Endothelial cell of umbilical vein (primary cell): ENCODE data around the gene SENP2. TPM values are rescaled to one million over a fixed set of nuclear protein-coding genes. Genes with fewer than 3 reads are reported as not detected.

Experiments used
- BruUV-seq: library from RNA; stranded (reverse); fragments of 400-500 nt; replicated peaks from 2 replicates; lab custom pipeline; 2021; lab: Mats Ljungman, UMichigan
- CTCF ChIA-PET: fragments of 300-600, 350-600 bp; sonication (Branson Sonifier 250); formaldehyde crosslinking; loops from one replicate; lab custom pipeline; 2021; ENCODE audit warnings: antibody characterized with exemption, inconsistent platforms; lab: Charles Lee
- POLR2A ChIA-PET: fragments of 300-600, 350-600 bp; sonication (Branson Sonifier 250); formaldehyde crosslinking; loops from one replicate; lab custom pipeline; 2021; ENCODE audit warnings: antibody characterized with exemption, inconsistent platforms; lab: Charles Lee
- DNase-seq: peaks from one replicate; pipeline ENCODE4 v3.0.0-alpha.2; 2011; ENCODE audit warnings: low read depth, low spot score
- FAIRE-seq: peaks from 2 replicates; lab custom pipeline; 2011; peaks lifted over from hg19 to GRCh38; lab: Jason Lieb, UNC
- H2AFZ ChIP-seq: 2 replicates; pipeline ENCODE4 v1.6.0; 2012; ENCODE audit warnings: low read depth, low read length, control low read depth, inconsistent platforms
- H3K27ac ChIP-seq: 2 replicates; pipeline ENCODE4 v1.5.1; 2011; ENCODE audit warnings: low read depth, mild to moderate bottlenecking, control low read depth, low read length, moderate library complexity; ENCODE audit not compliant: insufficient read depth
- H3K27me3 ChIP-seq, 2 experiments: 2 replicates each; pipeline versions ENCODE4 v1.6.0 to v1.6.1; 2011; ENCODE audit warnings: low read length in 2 of 2, mixed read lengths in 1 of 2; ENCODE audit not compliant: control insufficient read depth in 2 of 2, insufficient read depth in 2 of 2
- H3K36me3 ChIP-seq, 2 experiments: 2 replicates in 1 of 2; 3 replicates in 1 of 2; pipeline ENCODE4 v1.5.1; 2011; ENCODE audit warnings: low read length in 2 of 2, mild to moderate bottlenecking in 1 of 2, moderate library complexity in 1 of 2; ENCODE audit not compliant: control insufficient read depth in 2 of 2, insufficient read depth in 2 of 2; ENCODE audit errors: extremely low read depth in 1 of 2
- H3K4me1 ChIP-seq: 3 replicates; pipeline ENCODE4 v1.5.1; 2011; ENCODE audit warnings: mild to moderate bottlenecking, low read length; ENCODE audit not compliant: control insufficient read depth, insufficient read depth; ENCODE audit errors: extremely low read depth
- H3K4me2 ChIP-seq: 2 replicates; pipeline ENCODE4 v1.6.1; 2011; ENCODE audit warnings: low read length, control low read depth, mixed read lengths; ENCODE audit not compliant: insufficient read depth
- H3K4me3 ChIP-seq, 3 experiments: fragments of 200-600 bp in 1 of 3; sonication (generic), shearing (Covaris generic) in 1 of 3; replicated peaks in 1 of 3; 2 replicates each; pipeline ENCODE4 v1.5.1; 2011 to 2016; ENCODE audit warnings: control low read depth in 3 of 3, low read length in 3 of 3, mild to moderate bottlenecking in 2 of 3, inconsistent platforms in 1 of 3, low read depth in 1 of 3, moderate library complexity in 1 of 3; ENCODE audit not compliant: insufficient read depth in 1 of 3
- H3K79me2 ChIP-seq: 2 replicates; pipeline ENCODE4 v1.6.0; 2012; ENCODE audit warnings: low read length, inconsistent platforms; ENCODE audit not compliant: control insufficient read depth, insufficient read depth
- H3K9ac ChIP-seq: replicated peaks from 2 replicates; pipeline ENCODE3; 2011; ENCODE audit warnings: low read length, control low read depth; ENCODE audit not compliant: insufficient read depth; ENCODE audit errors: extremely low read depth
- H3K9me1 ChIP-seq: replicated peaks from 3 replicates; pipeline ENCODE4 v1.6.0; 2011; ENCODE audit warnings: mild to moderate bottlenecking, low read length; ENCODE audit not compliant: control insufficient read depth, insufficient read depth; ENCODE audit errors: extremely low read depth
- H3K9me3 ChIP-seq: replicated peaks from 2 replicates; pipeline ENCODE4 v1.5.1; 2012; ENCODE audit warnings: low read length, inconsistent platforms; ENCODE audit not compliant: control insufficient read depth, insufficient read depth
- H4K20me1 ChIP-seq: replicated peaks from 2 replicates; pipeline ENCODE3; 2011; ENCODE audit warnings: mild to moderate bottlenecking, low read length; ENCODE audit not compliant: control insufficient read depth, insufficient read depth; ENCODE audit errors: extremely low read depth
- FOS ChIP-seq: IDR thresholded peaks from 2 replicates; pipeline ENCODE4 v1.6.1; 2011; ENCODE audit warnings: mild to moderate bottlenecking, low read length, moderate library complexity, borderline replicate concordance; ENCODE audit not compliant: insufficient read depth
- GATA2 ChIP-seq: IDR thresholded peaks from 2 replicates; pipeline ENCODE4 v1.7.0; 2011; ENCODE audit warnings: low read depth, mild to moderate bottlenecking, moderate library complexity, mixed read lengths, low read length; ENCODE audit not compliant: insufficient read length, insufficient read depth
- JUN ChIP-seq: IDR thresholded peaks from 2 replicates; pipeline ENCODE4 v1.6.1; 2011; ENCODE audit warnings: borderline replicate concordance, low read depth; ENCODE audit not compliant: insufficient read length, insufficient read depth
- MYC ChIP-seq: IDR thresholded peaks from one replicate; pipeline ENCODE4 v1.6.1; 2011; ENCODE audit warnings: mild to moderate bottlenecking, low read depth, low read length
- POLR2A ChIP-seq: IDR thresholded peaks from 2 replicates; pipeline ENCODE4 v1.6.1; 2012; ENCODE audit warnings: low read depth, mild to moderate bottlenecking, control low read depth, low read length
- POLR2AphosphoS5 ChIP-seq: IDR thresholded peaks from 2 replicates; pipeline ENCODE4 v1.6.1; 2012; ENCODE audit warnings: low read depth, mild to moderate bottlenecking, control low read depth, low read length, moderate library complexity; ENCODE audit not compliant: insufficient read depth
- dilution Hi-C: fragments of 300-500 bp; cut with MboI; formaldehyde crosslinking; loops from one replicate; pipeline ENCODE4 v1.15.0; 2019; ENCODE audit warnings: low sequenced_read_pairs; ENCODE audit not compliant: extremely low pct_ligation_motif_present
- intact Hi-C: fragments of 100-400 bp; cut with micrococcal nuclease; formaldehyde crosslinking; loops from one replicate; pipeline ENCODE4 v1.10.0; 2022
- polyA plus RNA-seq, 4 experiments: library from polyadenylated mRNA; depleted of rRNA in 3 of 4; stranded (reverse) in 3 of 4; unstranded in 1 of 4; fragments of >200 nt; gene quantifications; 2 replicates each; pipeline versions ENCODE4 v1.2.1 to v1.2.3, GENCODE V29; 2011 to 2012; ENCODE audit warnings: missing spikeins in 1 of 4
- total RNA-seq: library from RNA; stranded (reverse); gene quantifications from 2 replicates; pipeline ENCODE4 v1.2.3, GENCODE V29; 2021
- TF ChIP-seq, protein P1 (sequence below): IDR thresholded peaks from 2 replicates; pipeline ENCODE4 v1.6.1; 2011; ENCODE audit not compliant: insufficient read depth, insufficient read length
- TF ChIP-seq, protein P2 (sequence below), 2 donors: IDR thresholded peaks; 1 replicate in 1 of 2; 2 replicates in 1 of 2; pipeline ENCODE4 v1.5.1; 2011; ENCODE audit warnings: low read length in 2 of 2, mild to moderate bottlenecking in 2 of 2, moderate library complexity in 2 of 2, control low read depth in 1 of 2, inconsistent platforms in 1 of 2, low read depth in 1 of 2; ENCODE audit not compliant: insufficient read depth in 1 of 2; ENCODE audit errors: extremely low read depth in 1 of 2

The SENP2 gene
- total and polyA plus RNA-seq, 2 donors (not counting 3 experiments of a cell fraction or from before 2014, with no cell fraction given) = 3.8 to 40.4 TPM

DNA sequence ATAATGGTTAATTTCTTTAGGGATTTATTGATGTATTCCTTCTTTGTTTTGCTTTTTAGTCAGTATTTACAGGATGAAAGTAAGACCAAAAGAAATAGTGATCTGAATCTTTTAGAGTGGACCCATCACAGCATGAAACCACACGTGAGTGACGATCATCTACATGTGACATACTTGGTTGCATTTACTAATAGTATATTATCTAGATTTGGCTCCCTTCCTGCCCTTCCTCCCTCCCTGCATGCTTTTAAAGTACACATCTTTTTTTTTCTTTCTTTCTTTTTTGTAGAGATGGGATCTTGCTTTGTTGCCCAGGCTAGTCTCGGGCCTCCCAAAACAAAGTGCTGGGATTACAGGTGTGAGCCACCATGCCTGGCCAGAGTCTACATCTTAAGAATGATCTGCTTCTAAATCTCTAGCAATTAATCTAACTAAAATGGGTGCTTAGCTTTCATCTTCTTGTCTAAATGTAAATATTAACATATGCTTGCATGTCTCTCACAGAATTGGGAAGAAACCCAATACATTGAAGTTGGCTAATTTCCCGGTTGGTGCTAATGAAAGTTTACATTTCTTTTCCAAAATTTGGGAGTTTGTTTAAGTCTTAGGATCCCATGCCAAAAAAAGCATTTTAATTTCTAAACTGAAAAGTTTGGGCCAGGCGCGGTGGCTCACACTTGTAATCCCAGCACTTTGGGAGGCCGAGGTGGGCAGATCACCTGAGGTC lies 38.0 kb downstream of the SENP2 start:
- Histone ChIP-seq H2AFZ (no peak overlapping the region), H3K4me1 (no peaks in the 10 kb centered on the region), H3K4me2 (no peak overlapping the region), H3K27me3 (no peaks in the 10 kb centered on the region), H3K27ac (no peak overlapping the region), H3K9ac (no peak overlapping the region), H3K9me3 (no peaks in the 10 kb centered on the region), H4K20me1 (no peaks in the 10 kb centered on the region), H3K79me2 (no peaks in the 10 kb centered on the region), H3K36me3 (peaks cover 4 to 6% of the 10 kb centered on the region in 2 experiments), H3K4me3 (no peak overlapping the region), H3K9me1 (no peaks in the 10 kb centered on the region)
- no TSS peak for BruUV-seq
- DNase-seq = no peak
- TF ChIP-seq, protein P1, sequence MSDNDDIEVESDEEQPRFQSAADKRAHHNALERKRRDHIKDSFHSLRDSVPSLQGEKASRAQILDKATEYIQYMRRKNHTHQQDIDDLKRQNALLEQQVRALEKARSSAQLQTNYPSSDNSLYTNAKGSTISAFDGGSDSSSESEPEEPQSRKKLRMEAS = no peak
- TF ChIP-seq POLR2A (no peak), JUN (no peak), MYC (no peak), POLR2AphosphoS5 (no peak), GATA2 (no peak), FOS (no peak)
- TF ChIP-seq, protein P2, sequence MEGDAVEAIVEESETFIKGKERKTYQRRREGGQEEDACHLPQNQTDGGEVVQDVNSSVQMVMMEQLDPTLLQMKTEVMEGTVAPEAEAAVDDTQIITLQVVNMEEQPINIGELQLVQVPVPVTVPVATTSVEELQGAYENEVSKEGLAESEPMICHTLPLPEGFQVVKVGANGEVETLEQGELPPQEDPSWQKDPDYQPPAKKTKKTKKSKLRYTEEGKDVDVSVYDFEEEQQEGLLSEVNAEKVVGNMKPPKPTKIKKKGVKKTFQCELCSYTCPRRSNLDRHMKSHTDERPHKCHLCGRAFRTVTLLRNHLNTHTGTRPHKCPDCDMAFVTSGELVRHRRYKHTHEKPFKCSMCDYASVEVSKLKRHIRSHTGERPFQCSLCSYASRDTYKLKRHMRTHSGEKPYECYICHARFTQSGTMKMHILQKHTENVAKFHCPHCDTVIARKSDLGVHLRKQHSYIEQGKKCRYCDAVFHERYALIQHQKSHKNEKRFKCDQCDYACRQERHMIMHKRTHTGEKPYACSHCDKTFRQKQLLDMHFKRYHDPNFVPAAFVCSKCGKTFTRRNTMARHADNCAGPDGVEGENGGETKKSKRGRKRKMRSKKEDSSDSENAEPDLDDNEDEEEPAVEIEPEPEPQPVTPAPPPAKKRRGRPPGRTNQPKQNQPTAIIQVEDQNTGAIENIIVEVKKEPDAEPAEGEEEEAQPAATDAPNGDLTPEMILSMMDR (IDR thresholded peaks at IDR 0.05; ENCODE audit: extremely low read depth in 1 of 2, insufficient read depth in 1 of 2, low read depth in 1 of 2, low read length in 2 of 2) = no peak
- dilution Hi-C loops = no loop called here
- ChIA-PET CTCF (no interaction called here), POLR2A (no interaction called here)
- intact Hi-C loops = no loop called here
- FAIRE-seq = no peak
